ENCODE data around the gene C3orf38.
"Not testable (repeated sequence)": the region's sequence is repeated elsewhere in the genome, so short reads cannot be mapped to it uniquely, and the experiment has no call there.

Gene C3orf38

DNA sequence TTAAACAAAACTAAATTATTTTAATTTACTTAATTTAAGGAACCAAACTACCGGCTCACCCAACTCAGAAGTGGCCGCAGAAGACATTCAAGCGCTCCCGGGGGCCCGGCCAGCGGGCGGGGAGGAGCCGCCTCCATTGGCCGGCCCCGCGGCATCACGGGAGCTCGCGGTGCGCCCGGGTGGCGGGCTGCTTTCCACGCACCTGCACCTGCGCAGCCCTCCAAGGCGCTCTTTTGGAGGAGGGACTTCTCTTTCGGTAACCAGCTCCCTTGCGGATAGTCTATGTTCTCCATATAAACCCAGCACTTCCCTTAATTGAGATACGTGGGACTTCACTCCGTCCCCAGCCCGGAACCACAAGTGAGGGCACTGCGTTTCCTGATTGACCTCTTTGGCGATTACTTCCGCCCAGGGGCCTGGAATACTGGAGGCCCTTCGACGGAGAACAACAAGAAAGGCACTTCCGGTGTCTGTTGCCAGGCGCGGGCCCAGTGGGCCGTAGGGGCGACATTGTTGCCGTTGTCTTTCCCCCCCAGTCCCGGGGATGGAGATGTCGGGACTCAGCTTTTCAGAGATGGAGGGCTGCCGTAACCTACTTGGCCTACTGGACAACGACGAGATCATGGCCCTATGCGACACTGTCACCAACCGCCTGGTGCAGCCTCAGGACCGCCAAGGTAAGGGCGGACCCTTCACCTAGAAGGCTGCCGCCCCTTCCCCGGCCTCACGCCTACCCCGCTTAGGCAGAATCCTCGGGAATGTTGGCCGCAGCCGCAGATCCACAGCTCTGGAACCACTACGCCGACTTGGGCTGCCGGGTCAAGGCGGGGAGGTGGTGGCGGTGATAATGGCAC lies at the start of gene C3orf38:
C3orf38 (plus strand) TSS at position 451 of the 854 bp plus-strand sequence; CDS start at position 545, 94 bp downstream.
- DNase-seq: peak; percentile 70

DNA sequence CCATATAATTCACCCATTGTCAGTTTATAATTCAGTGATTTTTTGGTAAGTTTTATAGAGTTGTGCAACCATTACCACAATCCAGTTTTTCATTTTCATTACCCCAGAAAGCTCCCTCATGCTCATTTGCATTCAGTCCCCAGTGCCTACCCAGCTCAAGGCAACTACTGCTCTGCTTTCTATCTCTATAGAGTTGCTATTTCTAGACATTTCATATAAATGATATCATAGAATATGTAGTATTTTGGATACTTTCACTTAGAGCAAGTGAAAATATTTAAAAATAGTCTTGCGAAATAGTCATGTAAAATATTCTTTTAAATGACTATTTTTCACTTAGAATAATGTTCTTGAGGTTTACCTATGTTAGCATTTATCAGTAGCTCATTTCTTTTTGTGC lies 48.6 kb upstream of the C3orf38 start:
- no peak for DNase-seq

DNA sequence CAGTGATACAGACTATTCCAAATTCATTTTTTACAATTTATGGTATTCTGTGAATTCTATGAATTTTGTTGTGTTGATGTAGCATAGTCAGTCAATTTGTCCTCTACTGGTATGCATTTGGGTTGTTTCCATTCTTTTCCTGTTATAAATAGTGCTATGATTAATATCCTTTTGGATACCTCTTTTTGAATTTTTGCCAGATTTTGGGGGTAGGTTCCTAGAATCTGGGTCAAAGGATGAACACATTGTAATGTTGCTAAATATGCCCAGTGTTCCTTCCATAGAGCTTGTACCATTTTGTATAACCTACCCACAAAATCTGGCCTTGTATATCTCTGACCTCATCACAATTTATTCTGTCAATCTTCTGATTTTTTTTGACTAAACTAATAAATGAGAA lies 44.4 kb upstream of the C3orf38 start:
- DNase-seq: no peak

DNA sequence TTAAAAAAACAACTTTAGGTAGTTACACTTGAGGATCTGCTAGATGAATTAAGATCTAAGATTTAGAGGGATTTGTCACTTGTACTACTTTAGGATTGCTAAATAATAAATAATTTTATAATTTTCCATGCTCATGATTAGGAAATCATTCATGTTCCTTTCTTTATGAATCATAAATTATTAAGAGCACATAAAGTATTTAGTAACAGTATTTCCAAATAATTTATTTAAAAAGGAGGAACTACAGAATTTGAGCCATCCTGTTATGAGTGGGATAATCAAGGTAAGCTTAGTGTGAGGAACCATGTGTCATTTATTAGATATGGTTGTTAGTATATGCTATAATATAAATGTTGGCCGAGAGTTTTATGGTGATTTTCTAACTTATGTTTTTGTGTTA lies 37.5 kb upstream of the C3orf38 start:
- no peak for DNase-seq

DNA sequence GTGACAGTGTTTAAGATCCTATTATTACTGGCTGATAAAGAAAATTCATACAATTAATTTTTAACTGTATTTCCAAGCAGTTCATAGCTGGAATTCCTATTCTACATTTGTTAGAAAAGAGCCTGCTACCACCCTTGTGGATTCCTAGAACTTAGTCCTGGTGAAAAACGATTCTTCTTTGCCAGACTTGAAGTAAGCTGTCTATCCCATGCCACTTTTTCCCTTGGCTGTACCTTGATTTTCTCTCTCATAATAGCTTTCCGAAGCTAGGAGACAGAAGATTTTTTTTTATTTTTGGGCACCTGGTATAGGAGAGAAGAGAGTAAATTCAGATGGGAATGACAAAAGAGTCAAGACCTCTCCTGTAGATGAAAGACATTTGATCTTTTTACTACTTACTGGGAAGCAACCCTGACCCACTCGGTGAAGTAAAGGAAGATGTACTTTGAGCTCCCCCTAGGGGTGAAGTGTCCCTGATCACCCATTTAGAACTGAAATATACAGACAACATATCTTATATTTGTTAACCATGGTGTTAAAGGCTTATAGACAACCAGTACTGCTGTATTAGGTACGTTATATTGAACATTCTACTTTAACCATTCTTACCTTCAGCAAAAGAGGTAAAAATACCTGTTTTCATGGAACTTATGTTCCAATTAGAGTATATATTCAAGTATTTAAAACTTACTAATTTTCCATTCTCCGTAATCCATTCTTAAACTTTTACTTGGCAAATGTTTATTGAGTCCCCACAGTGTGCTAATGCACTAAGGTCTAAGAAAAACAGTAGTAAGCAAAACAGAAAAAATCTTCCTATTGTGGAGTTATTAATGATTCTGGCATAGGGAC lies 36.2 kb upstream of the C3orf38 start:
- peak; percentile 35 for DNase-seq

DNA sequence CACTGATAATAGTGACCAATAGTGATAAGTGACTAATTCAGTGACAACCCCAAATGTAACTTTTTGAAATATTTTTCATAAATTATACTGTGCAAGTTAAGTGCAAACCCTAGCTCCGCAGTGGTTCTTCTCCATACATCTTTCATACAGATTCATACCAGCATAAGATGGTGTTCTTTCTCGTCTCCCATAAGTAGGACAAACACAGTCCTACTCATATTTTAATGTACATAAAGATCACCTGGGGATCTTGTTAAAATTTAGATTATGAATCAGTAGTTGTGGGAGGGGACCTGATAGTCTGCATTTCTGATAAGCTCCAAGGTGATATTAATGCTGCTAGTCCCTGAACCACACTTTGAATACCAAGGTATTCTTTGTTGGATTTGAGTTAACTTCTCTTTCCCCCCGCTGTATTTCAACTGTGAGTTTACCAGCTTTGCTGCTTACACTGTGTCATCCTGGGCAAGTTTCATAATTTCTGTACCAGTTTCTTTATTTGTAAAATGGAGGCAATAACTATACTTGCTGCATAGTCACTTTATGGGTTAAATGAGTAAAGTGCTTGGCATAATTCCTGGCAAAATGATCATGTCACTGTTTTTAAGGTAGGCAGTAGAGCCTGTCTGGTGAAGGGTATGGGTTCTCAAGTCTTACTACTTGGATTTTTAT lies 34.7 kb upstream of the C3orf38 start:
- no peak for DNase-seq

DNA sequence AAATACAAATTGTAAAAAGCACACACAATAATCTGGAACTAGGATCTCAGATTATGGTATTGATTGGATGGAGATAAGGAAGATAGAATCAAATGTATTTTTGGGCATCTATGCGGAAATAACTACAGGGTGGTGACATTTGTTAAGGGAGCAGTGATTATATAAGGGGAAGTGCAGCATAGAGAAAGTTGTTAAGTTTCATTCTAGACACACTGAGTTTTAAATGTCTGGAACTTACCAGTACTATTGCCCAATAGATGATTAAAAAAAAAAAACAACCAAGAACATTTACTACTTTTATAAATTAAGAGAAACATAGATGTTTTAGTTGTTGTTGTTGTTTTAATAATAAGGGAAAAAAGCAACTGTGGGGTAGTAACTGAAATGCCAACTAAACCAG lies 32.1 kb upstream of the C3orf38 start:
- DNase-seq: no peak

DNA sequence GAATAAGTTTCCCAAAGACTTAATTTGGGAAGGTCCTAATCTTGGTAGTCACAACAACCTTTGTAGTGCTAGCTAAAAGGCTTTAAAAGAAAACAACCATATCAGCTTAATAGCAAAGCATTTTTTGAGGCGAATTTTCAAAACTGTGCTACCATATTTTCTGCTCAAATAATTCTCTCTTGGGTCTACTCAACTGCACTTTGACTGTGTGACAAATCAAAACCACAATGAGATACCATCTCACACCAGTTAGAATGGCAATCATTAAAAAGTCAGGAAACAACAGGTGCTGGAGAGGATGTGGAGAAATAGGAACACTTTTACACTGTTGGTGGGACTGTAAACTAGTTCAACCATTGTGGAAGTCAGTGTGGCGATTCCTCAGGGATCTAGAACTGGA lies 31.2 kb upstream of the C3orf38 start:
- DNase-seq: not testable (repeated sequence)

DNA sequence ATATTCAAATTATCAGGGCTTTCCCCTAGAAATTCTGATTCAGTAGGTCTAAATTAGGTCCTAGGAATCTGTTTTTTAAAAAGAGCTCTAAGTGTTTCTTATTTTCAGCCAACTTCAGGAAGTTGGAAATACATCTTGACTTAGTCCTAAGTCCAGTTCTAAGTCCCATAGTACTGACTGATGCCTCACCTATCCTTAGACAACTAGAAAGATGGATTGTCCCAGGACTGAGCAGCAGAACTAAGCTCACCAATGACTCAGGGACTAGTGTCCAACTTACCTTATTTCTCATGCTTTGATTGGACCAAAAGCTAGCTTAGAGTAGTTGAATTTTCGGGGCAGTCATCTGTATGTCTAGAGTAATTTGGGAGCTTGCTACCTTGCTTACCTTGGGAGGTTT lies 26.2 kb upstream of the C3orf38 start:
- no peak for DNase-seq

DNA sequence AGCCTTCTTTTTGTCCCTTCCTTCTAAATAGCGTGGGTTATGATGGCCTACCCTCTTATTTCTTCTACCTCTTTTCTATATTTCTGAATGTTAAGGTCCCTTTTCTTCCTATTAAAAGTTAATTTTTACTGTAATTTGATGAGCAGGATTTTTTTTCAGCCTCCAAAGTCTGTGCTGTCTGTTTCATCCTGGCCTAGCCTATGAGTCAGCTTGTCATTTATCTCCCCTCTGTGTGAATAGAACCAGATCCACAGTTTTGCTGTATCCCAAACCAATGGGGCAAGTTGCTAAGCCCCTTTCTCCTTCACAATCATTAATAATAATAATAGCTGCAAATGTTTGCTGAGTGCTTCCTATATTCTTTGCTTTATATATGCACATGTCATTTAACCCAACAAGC lies 18.1 kb upstream of the C3orf38 start:
- DNase-seq: no peak

DNA sequence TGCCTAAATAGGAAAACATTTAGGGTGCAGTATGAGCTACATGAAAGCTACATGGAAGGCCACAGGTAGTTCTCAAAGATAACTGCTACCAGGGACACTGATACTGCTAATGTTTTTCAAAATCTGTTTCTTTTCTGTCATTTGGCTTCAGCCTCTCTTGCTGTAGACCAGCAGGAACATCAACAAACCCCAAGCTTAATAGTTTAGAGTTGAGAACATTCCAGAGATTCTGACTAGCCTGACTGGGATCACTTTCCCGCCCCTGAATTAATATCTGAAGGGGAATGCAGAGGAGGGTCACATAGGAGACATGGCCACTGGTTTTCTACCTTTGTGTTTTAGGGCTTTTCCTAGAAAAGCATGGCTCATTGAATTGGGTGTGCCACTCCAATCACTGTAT lies 16.9 kb upstream of the C3orf38 start:
- no peak for DNase-seq

DNA sequence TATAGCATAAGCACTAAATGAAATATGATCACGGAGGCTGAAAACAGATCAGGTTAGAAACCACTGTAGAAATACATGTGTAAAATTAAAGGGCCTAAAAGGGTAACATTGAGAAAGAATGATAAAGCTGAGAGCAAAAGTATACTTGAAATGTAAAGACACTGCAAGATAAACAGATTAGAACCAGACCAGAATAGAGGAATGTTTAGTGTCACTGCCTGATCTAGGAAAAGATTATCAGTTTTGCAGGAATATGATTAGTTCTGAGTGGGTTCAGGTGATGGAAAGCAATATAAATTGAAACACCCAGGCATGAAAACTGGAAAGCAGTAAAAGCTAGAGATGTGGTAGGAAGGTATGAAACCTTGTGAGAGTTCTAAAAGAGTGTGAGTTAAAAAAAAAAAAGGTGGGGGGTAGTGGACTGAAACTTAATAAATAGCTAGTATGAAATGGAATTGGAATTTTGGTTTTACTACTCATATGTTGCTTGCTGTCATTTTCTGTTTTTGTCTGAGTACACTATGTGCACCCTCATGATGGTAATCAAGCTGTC lies 16.0 kb upstream of the C3orf38 start:
- no peak for DNase-seq

DNA sequence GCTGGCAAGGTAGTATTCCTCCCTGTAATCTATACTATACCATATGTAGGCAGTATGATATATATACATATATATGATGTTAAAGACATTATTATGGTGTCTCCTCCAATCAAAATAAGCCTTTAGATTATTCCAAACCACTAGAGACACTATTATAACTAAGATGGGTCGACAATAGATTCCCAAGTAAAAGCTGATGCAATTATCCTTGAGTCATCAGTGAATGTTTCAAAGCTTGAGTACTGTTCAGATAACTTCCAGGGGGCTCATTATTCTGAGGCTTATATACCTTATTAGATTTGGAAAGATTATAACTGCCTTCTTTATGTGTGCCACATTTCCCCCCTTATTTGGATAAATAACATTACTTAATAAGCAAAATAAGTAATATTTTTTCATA lies 11.9 kb upstream of the C3orf38 start:
- no peak for DNase-seq

DNA sequence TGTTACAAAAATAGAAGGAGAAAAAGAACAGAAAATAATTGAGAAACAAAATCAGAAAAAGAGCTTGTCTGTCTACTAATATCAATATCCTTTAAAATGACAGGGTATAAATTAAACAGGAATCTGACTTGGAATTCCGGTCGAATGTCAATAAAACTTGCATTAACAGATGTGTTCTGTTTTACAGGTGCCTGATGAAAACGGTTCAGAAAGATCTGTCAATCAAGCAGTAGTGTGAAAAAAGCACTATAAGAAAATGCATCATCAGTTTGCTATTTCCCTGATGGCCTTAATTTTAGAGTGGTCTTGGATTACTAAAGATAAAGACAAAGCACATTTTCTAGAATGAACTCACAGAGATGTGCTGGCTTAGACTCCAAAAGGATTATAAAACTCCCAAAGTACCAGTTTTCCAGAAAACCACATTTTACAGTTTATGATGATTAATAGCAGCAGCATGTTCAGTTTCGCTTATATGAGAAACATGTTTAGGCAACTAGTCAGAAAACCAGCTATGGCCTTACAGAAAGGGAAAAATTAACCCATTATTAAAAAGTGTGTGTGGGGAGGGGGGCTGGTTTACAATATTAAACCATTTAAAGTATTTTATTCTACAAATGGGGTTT lies 8.2 kb upstream of the C3orf38 start:
- DNase-seq: no peak

DNA sequence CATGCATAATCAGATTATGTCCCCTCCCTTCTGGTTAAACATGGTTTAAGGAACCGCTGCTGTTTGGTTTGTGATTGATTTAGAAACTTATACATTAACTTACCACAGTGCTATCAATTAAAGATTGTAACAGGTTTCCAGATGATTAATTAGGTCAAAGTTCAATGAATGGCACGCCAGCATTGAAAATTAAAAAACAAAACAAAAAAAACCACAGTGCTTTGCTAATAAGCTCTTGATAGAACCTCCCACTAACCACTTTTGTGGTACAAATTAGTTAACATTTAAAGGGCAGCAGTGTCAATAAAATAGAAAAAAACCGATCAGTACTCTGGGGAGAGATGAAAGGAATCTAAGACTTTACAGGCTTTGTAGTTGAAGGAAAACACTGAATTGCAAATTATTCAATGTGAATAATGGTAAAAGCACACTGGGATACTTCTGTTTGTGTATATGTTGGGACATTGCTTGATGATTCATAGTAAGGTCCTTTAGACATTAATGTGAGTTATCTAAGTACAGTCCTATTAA lies 7.6 kb upstream of the C3orf38 start:
- DNase-seq: no peak

DNA sequence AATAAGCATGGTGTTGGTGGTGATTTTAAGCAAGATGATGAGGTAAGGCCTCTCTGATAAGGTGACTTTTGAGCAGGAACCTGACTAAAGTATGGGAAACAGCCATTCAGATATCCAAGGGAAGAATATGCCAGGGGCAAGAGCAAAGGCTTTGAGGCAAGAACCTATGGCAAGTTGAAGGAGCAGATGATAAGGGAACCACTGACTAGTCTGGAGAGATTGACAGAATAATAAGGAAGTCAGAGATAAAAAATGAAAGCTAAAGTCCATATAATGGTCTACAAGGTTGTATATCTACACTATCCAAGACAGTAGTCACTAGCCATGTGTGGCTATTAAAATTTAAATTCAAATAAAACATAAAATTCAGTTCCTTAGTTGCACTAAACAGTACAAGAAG lies 2.5 kb upstream of the C3orf38 start:
- DNase-seq: no peak

DNA sequence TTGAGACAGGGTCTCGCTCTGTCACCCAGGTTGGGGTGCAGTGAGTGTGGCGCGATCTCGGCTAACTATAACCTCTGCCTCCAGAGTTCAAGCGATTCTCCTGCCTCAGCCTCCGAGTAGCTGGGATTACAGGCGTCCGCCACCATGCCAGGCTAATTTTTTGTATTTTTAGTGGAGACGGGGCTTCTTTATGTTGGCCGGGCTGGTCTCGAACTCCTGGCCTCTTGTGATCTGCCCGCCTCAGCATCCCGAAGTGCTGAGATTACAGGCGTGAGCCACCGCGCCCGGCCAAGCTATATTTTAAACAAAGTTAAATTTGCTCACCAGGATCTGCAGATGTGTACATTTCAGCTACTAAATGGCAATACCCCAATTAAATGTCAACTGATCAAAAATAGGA lies 1.1 kb upstream of the C3orf38 start:
- no peak for DNase-seq

DNA sequence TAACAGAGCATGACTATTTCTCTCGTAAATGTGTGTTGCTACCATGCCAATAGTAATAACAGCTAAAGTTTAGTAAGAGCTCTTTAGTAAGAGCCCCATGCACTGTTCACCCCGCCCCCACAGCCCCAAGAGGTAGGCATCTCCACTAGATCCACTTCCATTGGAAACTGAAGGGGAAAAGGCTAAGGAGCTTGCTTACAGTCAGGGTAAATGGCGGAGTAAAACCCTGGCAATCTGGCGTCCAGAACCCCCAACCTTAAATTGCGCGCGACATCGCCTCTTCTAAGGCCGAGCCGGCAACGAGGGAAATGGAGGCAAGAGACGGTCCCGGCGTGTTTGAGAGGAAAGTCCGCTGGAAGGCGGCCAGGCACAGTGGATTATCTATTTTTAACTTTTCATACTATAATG lies 654 bp upstream of the C3orf38 start:
- DNase-seq: no peak

DNA sequence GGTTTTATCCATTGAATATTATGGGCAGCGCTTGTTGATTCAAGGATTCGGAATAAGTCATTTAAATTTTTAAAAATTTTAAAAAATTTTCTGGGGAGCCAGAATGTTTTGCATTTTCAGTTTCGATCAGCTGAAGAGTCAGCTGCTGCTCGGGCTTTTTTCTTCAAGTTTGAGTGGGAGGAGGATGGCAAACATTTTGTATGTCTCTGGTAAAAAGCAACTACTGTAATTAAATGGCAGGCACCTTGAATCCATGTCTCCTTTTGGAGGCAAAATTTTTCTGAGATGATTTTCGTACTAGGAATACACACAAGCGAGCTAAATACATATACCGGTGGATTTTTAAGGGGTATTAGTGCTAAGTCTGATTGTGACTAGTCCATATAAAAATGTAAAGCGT lies 612 bp downstream of the C3orf38 start:
- no peak for DNase-seq

DNA sequence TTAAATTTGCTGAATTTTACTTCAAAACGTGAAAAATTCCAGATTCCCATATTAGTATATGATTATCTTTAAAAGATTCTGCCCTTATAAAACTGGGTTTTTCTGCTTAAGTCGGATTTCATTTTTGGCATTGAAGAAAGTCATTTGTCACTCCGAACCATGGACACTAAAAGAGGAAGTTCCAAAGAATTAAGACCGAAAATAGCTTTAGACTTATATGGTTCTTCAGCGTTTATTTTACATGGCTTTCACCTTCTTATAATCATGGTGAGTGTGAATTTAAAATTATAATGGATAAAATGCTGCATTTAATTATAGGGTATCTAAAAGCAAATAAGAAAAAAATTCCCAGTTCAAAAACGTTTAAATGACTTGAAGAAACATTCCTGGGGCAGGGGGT lies 1.0 kb downstream of the C3orf38 start:
- no peak for DNase-seq

DNA sequence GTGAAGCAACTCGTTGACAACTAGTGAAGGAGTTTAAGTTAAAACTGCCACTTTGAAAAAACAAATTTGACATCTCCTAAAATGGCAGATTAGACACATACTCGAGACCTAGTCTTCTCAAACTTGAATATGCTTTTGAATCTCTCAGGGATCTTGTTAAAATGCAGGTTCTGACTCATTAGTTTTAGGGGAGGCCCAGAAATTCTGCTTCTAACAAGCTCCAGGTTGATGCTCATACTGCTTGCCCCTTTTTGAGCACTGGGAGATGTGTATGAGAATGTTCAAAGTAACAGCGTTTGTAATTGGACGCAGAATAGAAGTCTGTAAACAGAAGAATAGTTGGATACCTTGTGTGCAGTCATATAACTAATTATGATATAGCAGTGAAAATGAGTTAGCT lies 1.6 kb downstream of the C3orf38 start:
- no peak for DNase-seq

DNA sequence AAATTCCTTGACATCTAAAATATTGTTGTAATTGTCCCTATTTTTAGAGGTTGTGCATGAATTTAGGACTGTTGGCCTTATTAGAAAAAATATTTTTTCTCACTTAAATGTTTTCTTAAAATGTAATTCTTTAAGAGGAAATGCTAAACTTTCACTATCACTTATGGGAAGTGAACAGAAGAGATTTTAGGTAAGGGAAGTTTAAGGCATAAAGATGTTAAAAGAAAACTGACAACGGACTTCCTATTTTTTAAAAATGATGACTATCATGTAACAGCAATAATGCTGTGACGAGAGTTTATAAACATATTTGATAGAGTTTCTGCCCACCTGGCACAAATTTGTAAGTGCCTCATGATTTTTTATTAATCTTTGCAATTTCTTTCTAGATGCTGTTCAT lies 3.1 kb downstream of the C3orf38 start:
- DNase-seq: no peak
